HepG2 (cell line): ENCODE measurements around the gene DENND4C. TPM values are rescaled to one million over a fixed set of nuclear protein-coding genes. Genes with fewer than 3 reads are reported as not detected.

Experiments
- ATAC-seq: fragments of 200-7000 bp; cut with Tn5 transposase; 3 replicates; pipeline ENCODE4 v1.9.1; 2020; ENCODE audit warnings: mild to moderate bottlenecking, moderate library complexity
- BruUV-seq: library from RNA; stranded (reverse); fragments of 400-500 nt; replicated peaks from 2 replicates; lab custom pipeline; 2021; lab: Mats Ljungman, UMichigan
- CTCF ChIA-PET: fragments of 300-600 bp; formaldehyde crosslinking; extraction: SDS; loops from one replicate; lab custom pipeline; 2021; ENCODE audit warnings: low total read pairs, inconsistent platforms, low intra/inter-chr PET ratio; lab: Yijun Ruan, JAX
- POLR2A ChIA-PET: fragments of 350-600 bp; sonication (Branson Sonifier 250); formaldehyde crosslinking; loops from one replicate; lab custom pipeline; 2020; ENCODE audit warnings: antibody characterized with exemption, inconsistent platforms; lab: Yijun Ruan, JAX
- DNase-seq: peaks from one replicate; pipeline ENCODE4 v3.0.0-alpha.2; 2015; ENCODE audit warnings: low spot score
- FAIRE-seq: peaks from 3 replicates; lab custom pipeline; 2011; peaks lifted over from hg19 to GRCh38; lab: Jason Lieb, UNC
- H2AFZ ChIP-seq: one replicate; pipeline ENCODE4 v1.6.1; 2011; ENCODE audit warnings: low read length, inconsistent platforms
- H3K27ac ChIP-seq: fragments of 300-600 bp; 3 replicates; pipeline ENCODE4 v1.8.0; 2011; ENCODE audit warnings: mixed run types, mild to moderate bottlenecking, mixed read lengths, low read length, inconsistent platforms; ENCODE audit not compliant: insufficient read depth; ENCODE audit errors: extremely low read length
- H3K27me3 ChIP-seq, 2 experiments: fragments of 200-600 bp in 1 of 2; 2 replicates in 1 of 2; 3 replicates in 1 of 2; pipeline versions ENCODE4 v1.6.0 to v1.8.0; 2011; ENCODE audit warnings: low read length in 2 of 2, mild to moderate bottlenecking in 2 of 2, moderate library complexity in 2 of 2, inconsistent platforms in 1 of 2; ENCODE audit not compliant: insufficient read depth in 2 of 2, control insufficient read depth in 1 of 2
- H3K36me3 ChIP-seq, 2 experiments: fragments of 200-600 bp in 1 of 2; replicated peaks in 1 of 2; 2 replicates in 1 of 2; 3 replicates in 1 of 2; pipeline versions ENCODE4 v1.5.1 to v1.8.0; 2011; ENCODE audit warnings: low read length in 2 of 2, inconsistent platforms in 1 of 2; ENCODE audit not compliant: insufficient read depth in 2 of 2, control insufficient read depth in 1 of 2
- H3K4me1 ChIP-seq: 2 replicates; pipeline ENCODE4 v1.5.1; 2012; ENCODE audit warnings: low read length, inconsistent platforms; ENCODE audit not compliant: insufficient read depth
- H3K4me2 ChIP-seq: 2 replicates; pipeline ENCODE4 v1.6.0; 2011; ENCODE audit warnings: low read depth, low read length, inconsistent platforms
- H3K4me3 ChIP-seq, 3 experiments: fragments of 200-600 bp in 1 of 3; sonication (generic), shearing (Covaris generic) in 1 of 3; replicated peaks in 1 of 3; 2 replicates each; pipeline ENCODE4 v1.5.1; 2011 to 2016; ENCODE audit warnings: low read length in 3 of 3, inconsistent platforms in 2 of 3, low read depth in 2 of 3, mild to moderate bottlenecking in 2 of 3, control low read depth in 1 of 3, mixed read lengths in 1 of 3; ENCODE audit not compliant: insufficient read depth in 1 of 3
- H3K79me2 ChIP-seq: one replicate; pipeline ENCODE4 v1.6.1; 2011; ENCODE audit warnings: low read length, inconsistent platforms; ENCODE audit not compliant: insufficient read depth
- H3K9ac ChIP-seq: 2 replicates; pipeline ENCODE4 v1.6.0; 2011; ENCODE audit warnings: mild to moderate bottlenecking, low read depth, low read length, inconsistent platforms; ENCODE audit not compliant: insufficient read depth
- H3K9me3 ChIP-seq: 2 replicates; pipeline ENCODE4 v1.5.1; 2012; ENCODE audit warnings: mild to moderate bottlenecking, low read length
- H4K20me1 ChIP-seq: 2 replicates; pipeline ENCODE4 v1.6.0; 2011; ENCODE audit warnings: inconsistent platforms, mild to moderate bottlenecking, low read length, moderate library complexity; ENCODE audit not compliant: insufficient read depth
- ATF2 ChIP-seq: sonication (generic); formaldehyde crosslinking; IDR thresholded peaks from 2 replicates; pipeline ENCODE4 v1.4.0; 2020; ENCODE audit warnings: missing genetic modification reagents
- FLYWCH1 ChIP-seq: sonication (generic); formaldehyde crosslinking; IDR thresholded peaks from 2 replicates; pipeline ENCODE4 v1.8.1; 2023; ENCODE audit warnings: mild to moderate bottlenecking, missing genetic modification reagents
- PCBP2 ChIP-seq: fragments of 200-400 bp; formaldehyde crosslinking; optimal IDR thresholded peaks from 2 replicates; pipeline ENCODE3; 2018; ENCODE audit warnings: low read length, low read depth; ENCODE audit not compliant: poor library complexity, severe bottlenecking
- SALL2 ChIP-seq: sonication (generic); formaldehyde crosslinking; IDR thresholded peaks from 2 replicates; pipeline ENCODE4 v1.8.1; 2023; ENCODE audit warnings: mild to moderate bottlenecking, missing genetic modification reagents, inconsistent platforms
- SOX6 ChIP-seq, 2 experiments: fragments of 450-650 bp in 1 of 2; sonication (generic) in 1 of 2; formaldehyde crosslinking in 1 of 2; IDR thresholded peaks; 2 replicates each; pipeline versions ENCODE4 v1.4.0 to v1.6.1; 2017 to 2020; ENCODE audit warnings: antibody characterized with exemption in 1 of 2, mild to moderate bottlenecking in 1 of 2, missing genetic modification reagents in 1 of 2
- SP5 ChIP-seq: IDR thresholded peaks from 2 replicates; pipeline ENCODE4 v1.6.1; 2016; ENCODE audit warnings: low read depth, borderline replicate concordance
- ZC3H4 ChIP-seq: sonication (generic); formaldehyde crosslinking; IDR thresholded peaks from 2 replicates; pipeline ENCODE4 v1.4.0; 2020; ENCODE audit warnings: missing genetic modification reagents, borderline replicate concordance
- ZNF264 ChIP-seq: sonication (generic); formaldehyde crosslinking; IDR thresholded peaks from 2 replicates; pipeline ENCODE4 v1.4.0; 2020; ENCODE audit warnings: missing genetic modification reagents
- ZNF280D ChIP-seq: sonication (generic); formaldehyde crosslinking; IDR thresholded peaks from 2 replicates; pipeline ENCODE4 v1.5.1; 2020; ENCODE audit warnings: mild to moderate bottlenecking, missing genetic modification reagents
- ZNF724P ChIP-seq: sonication (generic); formaldehyde crosslinking; IDR thresholded peaks from 2 replicates; pipeline ENCODE4 v1.8.0; 2022; ENCODE audit warnings: missing genetic modification reagents, borderline replicate concordance
- ZNF792 ChIP-seq: IDR thresholded peaks from 2 replicates; pipeline ENCODE4 v1.6.1; 2016
- WGBS: methylation state at CpG from one replicate; pipeline ENCODE4 v1.1.6; 2017; ENCODE audit warnings: low lambda C conversion rate; 5-methylcytosine and 5-hydroxymethylcytosine counted together
- in situ Hi-C: cut with HindIII; loops from 2 replicates; pipeline ENCODE4 v1.10.0; 2017; ENCODE audit warnings: low pct_unique_long_range_greater_than_20kb; ENCODE audit not compliant: extremely low pct_ligation_motif_present
- intact Hi-C: fragments of 100-400 bp; cut with micrococcal nuclease; formaldehyde crosslinking; loops from one replicate; pipeline ENCODE4 v1.10.0; 2022; ENCODE audit not compliant: unreplicated experiment
- polyA plus RNA-seq, 8 experiments: library from polyadenylated mRNA; depleted of rRNA in 3 of 8; stranded (reverse) in 7 of 8; unstranded in 1 of 8; fragments of >200 nt; fragmentation: Illumina TruSeq in 4 of 8; extraction: Trizol in 4 of 8; gene quantifications; 2 replicates each; pipeline versions ENCODE4 v1.2.1 to v1.2.3, GENCODE V29; 2011 to 2016; ENCODE audit warnings: low read depth in 4 of 8, missing spikeins in 1 of 8, mixed read lengths in 1 of 8; ENCODE audit not compliant: insufficient read depth in 1 of 8
- total RNA-seq, 5 experiments: library from RNA; depleted of rRNA; stranded (reverse); fragments of >200 nt; fragmentation: Illumina TruSeq; extraction: Trizol; gene quantifications; 2 replicates each; pipeline ENCODE4 v1.2.3, GENCODE V29; 2016; ENCODE audit warnings: low read depth in 1 of 5
- TF ChIP-seq, protein P1 (sequence below): sonication (generic); formaldehyde crosslinking; IDR thresholded peaks from 2 replicates; pipeline ENCODE4 v1.8.0; 2022; ENCODE audit warnings: missing genetic modification reagents, mild to moderate bottlenecking, inconsistent platforms, borderline replicate concordance

Gene DENND4C
- total and polyA plus RNA-seq, 2 of the 13 experiments (the other 11 are each of a cell fraction or from before 2014, with no cell fraction given) = 19.1 to 27.2 TPM

DNA sequence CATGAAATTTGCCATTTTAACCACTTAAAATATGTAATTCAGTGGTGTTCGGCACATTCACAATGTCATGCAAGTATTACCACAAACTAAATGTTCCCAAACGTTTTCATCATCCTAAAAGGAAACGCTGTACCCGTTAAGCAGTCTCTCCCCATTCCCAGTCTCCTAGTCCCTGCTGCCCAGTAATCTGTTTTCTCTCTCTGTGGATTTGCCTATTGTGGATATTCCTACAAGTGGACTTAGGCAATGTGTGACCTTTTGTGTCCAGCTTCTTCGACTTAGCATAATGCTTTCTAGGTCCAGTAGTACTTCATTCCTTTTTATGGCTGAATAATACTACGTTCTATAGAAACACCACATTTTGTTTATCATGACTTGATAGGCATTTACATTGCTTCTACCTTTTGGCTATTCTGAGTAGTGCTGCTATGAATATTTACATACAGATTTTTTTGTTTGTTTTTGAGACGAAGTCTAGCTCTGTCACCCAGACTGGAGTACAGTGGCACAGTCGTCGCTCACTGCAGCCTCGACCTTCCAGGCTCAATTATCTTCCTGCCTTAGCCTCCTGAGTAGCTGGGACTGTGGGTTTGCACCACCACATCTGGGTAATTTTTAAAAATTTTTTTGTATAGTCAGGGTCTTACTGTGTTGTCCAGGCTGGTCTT is 13.0 kb downstream of the DENND4C start:
- TF ChIP-seq SOX6 (IDR thresholded peaks at IDR 0.05) (no peak), SOX6 (CRISPR knock-in tag; IDR thresholded peaks at IDR 0.05) (no peak), SP5 (CRISPR knock-in tag) (no peak)
- Histone ChIP-seq H3K27me3 (no peaks in the 10 kb centered on the region), H3K9me3 (no peaks in the 10 kb centered on the region), H3K79me2 (peaks cover 85% of the 10 kb centered on the region), H3K9ac (no peak overlapping the region), H3K4me2 (no peak overlapping the region), H3K4me3 (no peak overlapping the region), H3K4me1 (peaks cover 22% of the 10 kb centered on the region), H2AFZ (no peak overlapping the region), H3K27ac (no peak overlapping the region), H3K36me3 (peaks cover 0 to 11% of the 10 kb centered on the region in 2 experiments; a peak in 1 of 5 replicates), H4K20me1 (peaks cover 18% of the 10 kb centered on the region; the same call in 1 of the 2 replicates)
- 67% methylated on average over 10 of the region's 10 CpGs for WGBS
- ChIA-PET POLR2A (interaction anchor here (1.1 kb wide), 1 partner anchor 13 kb away, joined by 3 read pairs; the partner anchor contains the start of gene DENND4C), CTCF (no interaction called here)
- DNase-seq (no peak), FAIRE-seq (no peak), ATAC-seq (peak; percentile 77)
- no TSS peak for BruUV-seq
- in situ Hi-C loops = no loop called here
- intact Hi-C loops = no loop called here

DNA sequence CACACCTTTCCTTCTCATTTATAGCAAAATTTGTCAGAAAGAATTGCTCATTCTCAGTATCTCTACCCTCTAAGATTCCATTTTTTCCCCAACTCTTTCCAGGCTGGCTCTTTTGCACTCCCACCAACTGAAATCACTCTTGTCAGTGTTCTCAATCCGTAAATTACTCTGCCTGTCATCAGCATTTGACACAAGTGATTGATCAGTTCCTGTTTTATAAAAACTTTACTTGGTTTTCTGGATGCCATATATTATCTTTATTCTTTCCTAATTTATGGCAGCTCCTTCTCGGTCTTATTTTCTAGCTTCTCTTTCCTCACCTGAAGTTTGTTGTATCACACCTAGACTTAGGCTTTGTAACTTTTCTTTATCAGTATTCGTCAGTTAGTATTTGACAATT is 16.4 kb downstream of the DENND4C start:
- no peak overlapping the region for H3K4me2 ChIP-seq
- H3K4me3 ChIP-seq = no peak overlapping the region
- H3K36me3 ChIP-seq = peaks cover 0 to under 1% of the 10 kb centered on the region in 2 experiments; a peak in 1 of 5 replicates
- H2AFZ ChIP-seq = no peak overlapping the region
- ATAC-seq (no peak), FAIRE-seq (no peak), DNase-seq (no peak)
- no peak overlapping the region for H3K9ac ChIP-seq
- POLR2A ChIA-PET = no interaction called here
- H4K20me1 ChIP-seq = peaks cover 22% of the 10 kb centered on the region
- H3K79me2 ChIP-seq = peaks cover 79% of the 10 kb centered on the region
- in situ Hi-C loops = no loop called here
- peaks cover 41% of the 10 kb centered on the region for H3K4me1 ChIP-seq
- CTCF ChIA-PET = no interaction called here
- BruUV-seq = no TSS peak
- WGBS = 97% methylated on average over 3 of the region's 3 CpGs
- no peaks in the 10 kb centered on the region for H3K9me3 ChIP-seq
- no peak overlapping the region for H3K27ac ChIP-seq
- intact Hi-C loops = no loop called here
- H3K27me3 ChIP-seq = no peaks in the 10 kb centered on the region
- TF ChIP-seq FLYWCH1 (CRISPR knock-in tag) = no peak
- TF ChIP-seq ZC3H4 (CRISPR knock-in tag) = no peak
- no peak for TF ChIP-seq ZNF792 (CRISPR knock-in tag)
- TF ChIP-seq ZNF264 (CRISPR knock-in tag) = no peak
- TF ChIP-seq, protein P1, sequence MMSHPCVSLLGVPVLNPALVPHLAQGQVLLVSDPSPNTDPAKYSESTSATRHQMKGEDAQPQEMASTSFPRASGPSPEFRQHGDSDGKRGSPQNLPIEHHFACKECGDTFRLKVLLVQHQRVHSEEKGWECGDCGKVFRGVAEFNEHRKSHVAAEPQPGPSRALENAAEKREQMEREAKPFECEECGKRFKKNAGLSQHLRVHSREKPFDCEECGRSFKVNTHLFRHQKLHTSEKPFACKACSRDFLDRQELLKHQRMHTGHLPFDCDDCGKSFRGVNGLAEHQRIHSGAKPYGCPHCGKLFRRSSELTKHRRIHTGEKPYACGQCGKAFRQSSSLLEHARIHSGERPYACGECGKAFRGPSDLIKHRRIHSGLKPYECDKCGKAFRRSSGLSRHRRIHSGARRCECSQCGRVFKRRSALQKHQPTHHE = no peak
- no peak for TF ChIP-seq ZNF724P (CRISPR knock-in tag)
- TF ChIP-seq PCBP2 = no peak
- TF ChIP-seq ATF2 (CRISPR knock-in tag) = no peak
- no peak for TF ChIP-seq ZNF280D
- no peak for TF ChIP-seq SALL2 (CRISPR knock-in tag)
